Astrocyte (in vitro differentiated cells and primary cell): ENCODE data around the gene DEGS2. TPM values are rescaled to one million over a fixed set of nuclear protein-coding genes. Genes with fewer than 3 reads are reported as not detected.

Source experiments
- DNase-seq: peaks from one replicate; pipeline ENCODE4 v3.0.0-alpha.2; 2010; ENCODE audit warnings: low read depth
- FAIRE-seq: peaks from 2 replicates; lab custom pipeline; 2011; peaks lifted over from hg19 to GRCh38; lab: Jason Lieb, UNC
- H2AFZ ChIP-seq: 2 replicates; pipeline ENCODE4 v1.6.0; 2012; ENCODE audit warnings: low read depth, low read length, inconsistent platforms
- H3K27ac ChIP-seq: 2 replicates; pipeline ENCODE4 v1.5.1; 2011; ENCODE audit warnings: low read depth, low read length, inconsistent platforms
- H3K27me3 ChIP-seq: 2 replicates; pipeline ENCODE4 v1.6.0; 2011; ENCODE audit warnings: low read length, inconsistent platforms; ENCODE audit not compliant: insufficient read depth
- H3K36me3 ChIP-seq: 2 replicates; pipeline ENCODE4 v1.5.1; 2011; ENCODE audit warnings: low read length, inconsistent platforms; ENCODE audit not compliant: insufficient read depth
- H3K4me1 ChIP-seq: 2 replicates; pipeline ENCODE4 v1.5.1; 2011; ENCODE audit warnings: low read length, inconsistent platforms; ENCODE audit not compliant: insufficient read depth
- H3K4me2 ChIP-seq: 2 replicates; pipeline ENCODE4 v1.6.0; 2012; ENCODE audit warnings: low read length, inconsistent platforms
- H3K4me3 ChIP-seq: 2 replicates; pipeline ENCODE4 v1.5.1; 2011; ENCODE audit warnings: low read depth, mild to moderate bottlenecking, low read length, inconsistent platforms; ENCODE audit not compliant: insufficient read depth
- H3K79me2 ChIP-seq: 2 replicates; pipeline ENCODE4 v1.6.0; 2012; ENCODE audit warnings: mild to moderate bottlenecking, low read length, inconsistent platforms; ENCODE audit not compliant: insufficient read depth
- H3K9ac ChIP-seq: 2 replicates; pipeline ENCODE4 v1.6.0; 2012; ENCODE audit warnings: mild to moderate bottlenecking, low read length, inconsistent platforms
- H3K9me3 ChIP-seq: 2 replicates; pipeline ENCODE4 v1.5.1; 2012; ENCODE audit warnings: low read depth, mild to moderate bottlenecking, low read length, inconsistent platforms; ENCODE audit not compliant: insufficient read depth
- H4K20me1 ChIP-seq: 2 replicates; pipeline ENCODE4 v1.6.0; 2012; ENCODE audit warnings: low read length, inconsistent platforms; ENCODE audit not compliant: insufficient read depth
- H3K27ac Mint-ChIP-seq: one replicate; pipeline ENCODE4 v1.8.0; 2021; ENCODE audit warnings: mild to moderate bottlenecking, mixed read lengths; ENCODE audit not compliant: unreplicated experiment
- H3K27me3 Mint-ChIP-seq: one replicate; pipeline ENCODE4 v1.8.0; 2021; ENCODE audit warnings: low read depth, mixed read lengths; ENCODE audit not compliant: unreplicated experiment
- H3K36me3 Mint-ChIP-seq: one replicate; pipeline ENCODE4 v1.8.0; 2021; ENCODE audit warnings: low read depth, mixed read lengths; ENCODE audit not compliant: unreplicated experiment
- H3K4me1 Mint-ChIP-seq: one replicate; pipeline ENCODE4 v1.8.0; 2021; ENCODE audit warnings: low read depth, mixed read lengths; ENCODE audit not compliant: unreplicated experiment
- H3K4me3 Mint-ChIP-seq: one replicate; pipeline ENCODE4 v1.8.0; 2021; ENCODE audit warnings: mild to moderate bottlenecking, moderate library complexity, mixed read lengths; ENCODE audit not compliant: unreplicated experiment
- H3K9me3 Mint-ChIP-seq: one replicate; pipeline ENCODE4 v1.8.0; 2021; ENCODE audit warnings: mild to moderate bottlenecking, mixed read lengths; ENCODE audit not compliant: unreplicated experiment
- CTCF ChIP-seq: IDR thresholded peaks from 2 replicates; pipeline ENCODE4 v1.5.1; 2011; ENCODE audit warnings: low read depth, mild to moderate bottlenecking, inconsistent platforms, low read length, moderate library complexity; ENCODE audit not compliant: insufficient read depth
- EZH2 ChIP-seq: IDR thresholded peaks from 2 replicates; pipeline ENCODE4 v1.6.1; 2012; ENCODE audit warnings: mild to moderate bottlenecking, low read length, inconsistent platforms; ENCODE audit not compliant: insufficient read depth
- total RNA-seq: library from RNA; stranded (reverse); gene quantifications from 2 replicates; pipeline ENCODE4 v1.2.1, GENCODE V29; 2021

The DEGS2 gene
- total RNA-seq, 1 donor from 2014 or later: not detected

- Histone ChIP-seq H3K9me3 (no peaks in the 10 kb centered on the region), H3K9ac (no peak overlapping the region), H3K27ac (no peak overlapping the region), H3K4me1 (peaks cover 8% of the 10 kb centered on the region), H3K27me3 (no peaks in the 10 kb centered on the region), H2AFZ (no peak overlapping the region), H3K36me3 (no peaks in the 10 kb centered on the region), H3K79me2 (no peaks in the 10 kb centered on the region), H4K20me1 (no peaks in the 10 kb centered on the region), H3K4me3 (no peak overlapping the region), H3K4me2 (no peak overlapping the region)
- peaks cover 14% of the 10 kb centered on the region for H3K36me3 Mint-ChIP-seq
- no peaks in the 10 kb centered on the region for H3K27me3 Mint-ChIP-seq
- H3K9me3 Mint-ChIP-seq: no peaks in the 10 kb centered on the region
- no peak for FAIRE-seq
- no peak for DNase-seq
- no peak overlapping the region for H3K27ac Mint-ChIP-seq
- TF ChIP-seq CTCF (no peak), EZH2 (no peak)
- no peaks in the 10 kb centered on the region for H3K4me1 Mint-ChIP-seq
- no peak overlapping the region for H3K4me3 Mint-ChIP-seq
Observed at GRCh38 chr14:100128688-100129087, 30.8 kb downstream of the DEGS2 start.

DNA sequence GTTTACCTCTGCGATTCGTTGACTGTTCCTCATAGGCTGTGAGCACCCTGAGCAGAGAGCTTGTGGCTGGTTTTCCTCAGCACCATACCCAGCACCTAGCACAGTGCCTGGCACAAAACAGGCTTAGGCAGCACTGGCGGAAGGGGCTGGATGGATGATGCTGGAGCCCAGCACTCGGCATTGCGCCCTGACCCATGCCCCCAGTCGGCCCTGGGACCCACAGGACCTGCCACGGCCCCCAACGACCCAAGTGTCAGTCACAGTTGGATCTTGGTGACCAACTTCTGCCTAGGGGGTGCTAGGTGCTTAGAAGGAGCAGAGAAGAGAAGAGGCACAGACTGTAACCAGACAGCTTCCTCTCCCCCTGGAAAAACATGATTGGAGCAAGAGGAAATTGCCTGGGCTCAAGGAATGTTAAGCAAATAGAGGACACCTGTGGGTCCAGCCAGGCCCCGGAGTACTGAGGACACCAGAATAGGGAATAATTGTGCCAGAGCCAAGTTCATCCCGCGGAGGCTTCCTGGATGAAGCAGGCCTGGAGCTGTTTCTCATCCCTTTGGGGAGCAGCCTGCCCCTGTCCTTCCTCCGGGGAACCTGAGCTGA lies 31.5 kb downstream of the DEGS2 start:
- FAIRE-seq (no peak), DNase-seq (no peak)
- no peak overlapping the region for H3K27ac Mint-ChIP-seq
- H3K79me2 ChIP-seq: no peaks in the 10 kb centered on the region
- no peak overlapping the region for H3K4me2 ChIP-seq
- no peaks in the 10 kb centered on the region for H3K36me3 ChIP-seq
- H3K27ac ChIP-seq: no peak overlapping the region
- H3K9me3 ChIP-seq: no peaks in the 10 kb centered on the region
- H2AFZ ChIP-seq: no peak overlapping the region
- H3K4me3 ChIP-seq: no peak overlapping the region
- TF ChIP-seq CTCF (no peak), EZH2 (no peak)
- no peak overlapping the region for H3K9ac ChIP-seq
- H4K20me1 ChIP-seq: peaks cover 3% of the 10 kb centered on the region
- H3K27me3 ChIP-seq: no peaks in the 10 kb centered on the region
- peaks cover 8% of the 10 kb centered on the region for H3K4me1 ChIP-seq
- H3K36me3 Mint-ChIP-seq: peaks cover 17% of the 10 kb centered on the region
- no peak overlapping the region for H3K4me3 Mint-ChIP-seq
- H3K4me1 Mint-ChIP-seq: no peaks in the 10 kb centered on the region
- H3K9me3 Mint-ChIP-seq: no peaks in the 10 kb centered on the region
- H3K27me3 Mint-ChIP-seq: no peaks in the 10 kb centered on the region

DNA sequence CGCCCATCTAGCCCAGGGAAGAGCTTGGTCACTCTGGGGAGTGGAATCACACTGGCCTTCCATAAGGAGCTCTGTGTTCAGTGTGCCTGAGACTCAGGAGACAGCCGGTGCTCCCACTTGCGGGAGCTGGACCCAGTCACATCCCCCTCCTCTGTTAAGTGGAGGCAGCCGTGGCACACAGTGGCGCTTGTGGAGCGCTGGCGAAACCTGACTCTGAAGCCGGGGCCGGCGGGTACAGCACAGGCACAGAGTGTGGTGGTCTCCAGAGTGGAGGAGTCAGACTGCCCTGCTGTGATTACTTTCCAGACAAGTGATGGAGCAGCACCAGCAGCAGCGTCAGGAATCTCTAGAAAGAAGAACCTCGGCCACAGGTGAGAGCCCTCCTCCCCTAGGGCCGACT lies 33.0 kb downstream of the DEGS2 start:
- peaks cover 2% of the 10 kb centered on the region for H3K4me1 ChIP-seq
- no peak overlapping the region for H3K27ac ChIP-seq
- peaks cover 3% of the 10 kb centered on the region for H4K20me1 ChIP-seq
- Mint-ChIP-seq H3K4me3 (no peak overlapping the region), H3K4me1 (no peaks in the 10 kb centered on the region), H3K27me3 (no peaks in the 10 kb centered on the region), H3K9me3 (no peaks in the 10 kb centered on the region), H3K36me3 (peaks cover 18% of the 10 kb centered on the region), H3K27ac (no peak overlapping the region)
- H2AFZ ChIP-seq: no peak overlapping the region
- TF ChIP-seq EZH2 (no peak), CTCF (no peak)
- H3K27me3 ChIP-seq: no peaks in the 10 kb centered on the region
- no peak overlapping the region for H3K4me3 ChIP-seq
- H3K36me3 ChIP-seq: no peaks in the 10 kb centered on the region
- no peak overlapping the region for H3K4me2 ChIP-seq
- no peaks in the 10 kb centered on the region for H3K79me2 ChIP-seq
- no peak overlapping the region for H3K9ac ChIP-seq
- no peaks in the 10 kb centered on the region for H3K9me3 ChIP-seq
- FAIRE-seq: no peak
- no peak for DNase-seq
